Occipital lobe (tissue), 2 donors: ENCODE results near the gene HMGCS1. TPM values are rescaled to one million over a fixed set of nuclear protein-coding genes. Genes with fewer than 3 reads are reported as not detected.
"Not testable (repeated sequence)": the region's sequence is repeated elsewhere in the genome, so short reads cannot be mapped to it uniquely, and the experiment has no call there.

Source experiments
- DNase-seq: peaks from one replicate; lab custom pipeline; 2025; lab: John Stamatoyannopoulos, UW
- total RNA-seq: library from RNA; depleted of rRNA; stranded (reverse); fragments of >200 nt; gene quantifications from one replicate; pipeline ENCODE4 v1.2.3, GENCODE V29; 2014

HMGCS1 gene
- total RNA-seq: 512 TPM

DNA sequence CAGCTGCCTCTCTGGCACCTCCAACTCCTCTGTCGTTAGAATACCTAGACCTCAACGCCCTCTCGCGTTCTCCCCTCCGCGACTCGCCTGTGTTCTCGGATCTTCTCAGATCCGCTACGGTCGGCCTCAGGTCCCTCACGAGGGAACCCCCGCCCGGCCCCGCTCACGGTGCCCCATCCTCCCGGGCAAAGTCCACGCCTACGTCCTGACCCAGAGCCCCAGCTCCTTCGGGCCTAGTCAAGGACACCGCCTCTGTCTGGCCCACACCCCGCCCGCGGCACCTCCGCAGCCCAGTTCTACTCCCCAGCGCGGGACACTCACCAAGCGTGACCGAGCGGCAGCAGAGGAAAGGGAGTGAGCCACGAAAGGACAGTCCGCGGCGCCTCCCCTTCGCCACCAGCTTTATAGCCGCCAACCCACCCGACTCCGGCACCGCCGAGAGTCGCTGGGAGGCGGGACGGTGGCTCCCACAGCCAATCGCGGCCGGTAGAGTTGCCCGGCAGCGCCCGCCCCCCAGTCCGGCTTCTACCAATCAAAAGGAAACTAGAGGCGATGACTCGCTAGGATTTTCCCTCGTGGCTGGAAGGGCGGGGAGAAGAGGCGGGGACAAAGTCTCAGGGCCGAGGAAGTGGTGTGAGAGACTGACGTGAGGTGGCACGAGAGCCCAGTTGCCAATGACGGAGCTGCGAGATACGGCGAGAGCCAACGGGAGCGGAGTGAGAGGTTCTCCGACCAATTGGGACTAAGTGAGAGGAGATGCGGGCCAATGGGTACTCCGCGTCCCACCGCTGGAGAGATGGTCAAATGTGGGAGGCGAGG lies at the start of gene HMGCS1:
Gene HMGCS1, minus strand, starts transcription at position 378 of the 819 bp plus-strand sequence. CDS start 14,447 bp downstream, outside the sequence.
- DNase-seq: peak; percentile 99

DNA sequence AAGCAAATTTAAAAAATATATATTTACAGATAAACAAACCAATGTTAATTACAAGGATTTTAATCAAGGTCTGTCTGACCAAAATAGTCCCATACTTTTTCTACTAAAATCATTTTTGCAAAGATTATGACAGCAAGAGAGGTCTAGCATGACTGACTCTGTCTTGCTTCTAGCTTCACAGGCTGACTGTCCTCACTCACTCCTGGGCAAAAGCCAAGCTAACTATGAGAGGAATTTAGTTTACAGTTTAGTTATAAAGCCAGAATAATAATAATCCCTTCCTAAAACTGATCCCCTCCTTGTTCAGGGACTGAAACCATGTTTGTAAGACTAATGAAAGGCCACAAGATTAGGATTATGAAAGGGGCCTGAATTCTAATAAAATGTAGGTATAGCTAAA lies 45.5 kb upstream of the HMGCS1 start:
- no peak for DNase-seq

- no peak for DNase-seq
These were observed 45.1 kb upstream of the HMGCS1 start for GRCh38 chr5:43358301-43358700.

DNA sequence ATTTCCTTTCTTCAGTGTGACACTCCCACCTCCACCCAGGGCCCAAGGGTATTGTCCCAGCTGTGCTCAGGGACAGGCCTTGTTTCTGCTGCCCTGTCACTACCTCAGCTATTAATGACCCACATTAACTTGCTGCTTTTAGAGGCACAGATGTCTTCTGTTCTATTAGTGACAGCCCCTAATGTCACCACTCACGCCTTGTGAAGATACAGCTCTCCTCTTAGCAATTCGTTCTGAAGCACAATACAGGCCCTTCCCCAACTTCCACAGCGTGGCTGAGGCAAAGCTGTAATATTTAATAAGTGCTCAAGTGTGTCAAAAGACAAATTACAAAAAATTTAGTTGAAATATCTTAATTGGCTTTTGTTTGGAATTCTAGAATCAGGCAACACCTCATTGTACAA lies 44.7 kb upstream of the HMGCS1 start:
- DNase-seq: no peak

GRCh38 chr5:43357067-43357466 lies 43.9 kb upstream of the HMGCS1 start:
- DNase-seq: no peak

DNA sequence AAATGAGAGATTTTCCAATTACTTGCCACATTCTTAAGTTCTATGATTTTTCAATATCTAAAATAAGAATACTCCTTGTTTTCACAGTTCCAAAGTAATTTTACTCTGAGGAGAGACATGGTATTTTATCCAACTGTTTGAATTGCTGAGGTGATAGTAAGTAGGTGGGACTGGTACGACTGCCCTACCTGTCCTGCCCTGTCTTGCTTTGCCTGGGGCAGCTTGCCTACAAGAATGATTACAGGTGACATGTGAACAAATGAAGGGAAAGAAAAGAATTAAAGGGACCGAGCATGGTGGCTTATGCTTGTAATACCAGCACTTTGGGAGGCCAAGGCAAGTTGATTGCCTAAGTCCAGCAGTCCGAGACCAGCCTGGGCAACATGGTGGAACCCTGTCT lies 41.6 kb upstream of the HMGCS1 start:
- no peak for DNase-seq

- DNase-seq: no peak
These were observed 40.5 kb upstream of the HMGCS1 start for GRCh38 chr5:43353668-43354067.

- no peak for DNase-seq
These were observed 39.7 kb upstream of the HMGCS1 start for GRCh38 chr5:43352915-43353314.

GRCh38 chr5:43352131-43352530 lies 38.9 kb upstream of the HMGCS1 start:
- DNase-seq: no peak

GRCh38 chr5:43348861-43349363 lies 35.7 kb upstream of the HMGCS1 start:
- no peak for DNase-seq

- DNase-seq: no peak
These were observed 35.0 kb upstream of the HMGCS1 start for GRCh38 chr5:43348207-43348606.

DNA sequence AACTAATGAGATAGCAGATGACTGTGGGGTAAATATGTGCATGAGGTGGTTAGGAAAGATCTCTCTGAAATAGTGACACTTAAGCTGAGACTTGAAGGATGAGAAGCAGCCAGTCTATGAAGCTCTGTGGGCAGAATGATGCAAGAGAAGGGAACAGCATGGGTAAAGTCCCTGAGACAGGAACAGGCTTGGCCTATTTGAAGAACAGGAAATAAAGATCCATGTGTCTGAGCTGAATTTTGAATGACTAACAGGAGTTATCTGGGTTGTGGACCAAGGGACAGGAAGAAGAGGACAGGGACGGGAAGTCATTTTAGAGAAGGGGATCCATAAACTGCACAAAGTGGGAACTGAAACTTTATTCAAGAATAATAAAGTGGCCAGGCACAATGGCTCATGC lies 25.6 kb upstream of the HMGCS1 start:
- no peak for DNase-seq

DNA sequence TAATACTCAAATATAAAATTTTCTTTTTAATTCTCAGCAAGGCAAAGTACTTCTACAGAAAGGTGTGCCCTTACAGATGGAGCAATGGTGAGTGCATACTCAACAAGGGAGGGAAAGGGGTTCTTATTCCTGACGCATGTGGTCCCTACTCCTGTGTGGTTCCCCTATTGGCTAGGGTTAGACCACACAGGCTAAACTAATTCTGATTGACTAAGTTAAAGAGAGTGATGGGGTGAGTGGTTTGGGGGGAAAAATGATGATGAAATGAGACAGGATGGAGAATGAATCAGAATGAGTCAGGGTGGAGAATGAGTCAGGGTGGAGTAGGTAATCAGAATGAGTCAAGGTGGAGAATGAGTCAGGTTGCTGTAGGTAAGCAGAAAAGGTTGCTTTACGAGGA lies 22.9 kb upstream of the HMGCS1 start:
- no peak for DNase-seq

- DNase-seq: no peak
These were observed 22.5 kb upstream of the HMGCS1 start for GRCh38 chr5:43335681-43336080.

DNA sequence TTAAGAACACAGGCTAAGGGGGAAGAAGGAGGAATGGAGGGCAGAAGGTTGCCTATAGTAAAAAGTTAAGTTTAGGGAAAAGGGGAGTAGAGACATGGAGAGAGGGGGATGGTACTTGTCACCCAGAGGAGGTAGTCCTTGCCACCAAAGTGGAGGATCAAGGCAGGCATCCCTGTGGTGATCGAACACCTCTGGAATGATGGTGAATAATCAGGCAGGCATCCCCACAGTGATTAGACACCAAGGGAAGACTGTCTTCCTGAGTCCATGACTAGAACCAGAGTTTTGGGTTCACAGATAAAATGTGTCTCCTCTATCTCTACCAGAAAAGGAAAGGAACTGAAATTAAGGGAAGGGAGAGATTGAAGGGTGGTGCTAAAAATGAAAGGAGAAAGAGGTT lies 19.2 kb upstream of the HMGCS1 start:
- no peak for DNase-seq

DNA sequence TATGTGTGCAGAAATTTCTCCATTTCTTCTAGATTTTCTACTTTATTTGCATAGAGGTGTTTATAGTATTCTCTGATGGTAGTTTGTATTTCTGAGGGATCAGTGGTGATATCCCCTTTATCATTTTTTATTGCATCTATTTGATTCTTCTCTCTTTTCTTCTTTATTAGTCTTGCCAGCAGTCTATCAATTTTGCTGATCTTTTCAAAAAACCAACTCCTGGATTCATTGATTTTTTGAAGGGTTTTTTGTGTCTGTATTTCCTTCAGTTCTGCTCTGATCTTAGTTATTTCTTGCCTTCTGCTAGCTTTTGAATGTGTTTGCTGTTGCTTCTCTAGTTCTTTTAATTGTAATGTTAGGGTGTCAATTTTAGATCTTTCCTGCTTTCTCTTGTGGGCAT lies 12.4 kb upstream of the HMGCS1 start:
- DNase-seq: not testable (repeated sequence)

DNA sequence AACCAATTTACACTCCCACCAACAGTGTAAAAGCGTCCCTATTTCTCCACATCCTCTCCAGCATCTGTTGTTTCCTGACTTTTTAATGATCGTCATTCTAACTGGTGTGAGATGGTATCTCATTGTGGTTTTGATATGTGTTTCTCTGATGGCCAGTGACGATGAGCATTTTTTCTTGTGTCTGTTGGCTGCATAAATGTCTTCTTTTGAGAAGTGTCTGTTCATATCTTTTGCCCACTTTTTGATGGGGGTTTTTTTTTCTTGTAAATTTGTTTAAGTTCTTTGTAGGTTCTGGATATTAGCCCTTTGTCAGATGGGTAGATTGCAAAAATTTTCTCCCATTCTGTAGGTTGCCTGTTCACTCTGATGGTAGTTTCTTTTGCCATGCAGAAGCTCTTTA lies 10.3 kb upstream of the HMGCS1 start:
- DNase-seq: not testable (repeated sequence)

DNA sequence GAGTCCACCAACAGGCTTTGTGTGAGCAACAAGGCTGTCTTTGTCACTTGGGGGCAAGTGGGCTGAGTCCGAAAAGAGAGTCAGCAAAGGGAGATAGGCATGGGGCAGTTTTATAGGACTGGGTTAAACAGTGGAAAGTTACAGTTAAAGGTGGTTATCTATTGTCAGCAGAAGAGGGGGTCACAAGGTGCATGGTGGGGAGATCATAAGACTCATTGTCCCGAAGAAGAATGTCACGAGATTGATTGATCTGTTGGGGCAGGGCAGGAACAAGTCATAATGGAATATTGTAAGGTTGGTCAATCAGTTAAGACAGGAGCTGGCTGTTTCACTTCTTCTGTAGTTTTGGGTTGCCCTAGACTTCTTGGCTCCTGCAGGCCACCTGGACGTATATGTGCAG lies 7.6 kb upstream of the HMGCS1 start:
- no peak for DNase-seq

GRCh38 chr5:43316421-43316820 lies 3.2 kb upstream of the HMGCS1 start:
- DNase-seq: no peak

DNA sequence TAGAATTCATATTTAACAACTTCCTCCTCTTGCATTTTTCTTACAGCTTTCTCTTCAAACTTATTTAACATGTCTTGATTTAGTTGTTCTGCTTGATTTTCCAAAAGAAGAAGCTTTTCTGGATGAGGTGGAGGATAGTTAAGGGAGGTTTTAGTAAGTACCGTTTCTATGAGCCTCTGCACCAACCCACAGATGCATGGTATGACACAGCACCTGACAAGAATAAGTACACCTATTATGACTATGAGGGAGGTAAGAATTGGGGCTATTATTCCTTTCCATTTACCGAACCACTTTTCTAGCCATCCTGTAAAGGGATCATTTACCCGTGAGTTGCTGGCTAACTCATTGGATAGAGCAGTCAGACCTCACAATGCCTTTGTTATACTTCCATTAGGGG lies 2.5 kb upstream of the HMGCS1 start:
- DNase-seq: no peak

DNA sequence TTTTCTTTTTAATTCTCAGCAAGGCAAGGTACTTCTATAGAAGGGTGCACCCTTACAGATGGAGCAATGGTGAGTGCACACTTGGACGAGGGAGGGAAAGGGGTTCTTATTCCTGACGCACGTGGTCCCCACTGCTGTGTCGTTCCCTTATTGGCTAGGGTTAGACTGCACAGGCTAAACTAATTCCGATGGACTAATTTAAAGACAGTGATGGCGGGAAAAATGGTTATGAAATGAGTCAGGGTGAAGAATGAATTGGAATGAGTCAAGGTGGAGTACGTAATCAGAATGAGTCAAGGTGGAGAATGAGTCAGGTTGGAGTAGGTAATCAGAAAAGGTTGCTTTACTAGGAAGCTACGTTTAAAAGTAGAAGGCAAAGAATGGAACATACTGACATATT lies 2.1 kb upstream of the HMGCS1 start:
- DNase-seq: no peak

GRCh38 chr5:43314724-43315123 lies 1.5 kb upstream of the HMGCS1 start:
- DNase-seq: no peak

- DNase-seq: no peak
These were observed 744 bp upstream of the HMGCS1 start for GRCh38 chr5:43313854-43314457.
